Activated CD4-positive, alpha-beta T cell treated with anti-CD3 and anti-CD28 coated beads, Interleukin-2, amount 50 U/mL, for 1 hour (primary cell): Measurements from ENCODE around the gene AMDHD2.
A peak's percentile ranks its signal among the peaks of the same experiment; 100 is the strongest.
"Not testable (repeated sequence)": the region's sequence is repeated elsewhere in the genome, so short reads cannot be mapped to it uniquely, and the experiment has no call there.

Experiments used
- DNase-seq: peaks from one replicate; pipeline ENCODE4 v3.0.0-alpha.2; 2020

Gene AMDHD2

DNA sequence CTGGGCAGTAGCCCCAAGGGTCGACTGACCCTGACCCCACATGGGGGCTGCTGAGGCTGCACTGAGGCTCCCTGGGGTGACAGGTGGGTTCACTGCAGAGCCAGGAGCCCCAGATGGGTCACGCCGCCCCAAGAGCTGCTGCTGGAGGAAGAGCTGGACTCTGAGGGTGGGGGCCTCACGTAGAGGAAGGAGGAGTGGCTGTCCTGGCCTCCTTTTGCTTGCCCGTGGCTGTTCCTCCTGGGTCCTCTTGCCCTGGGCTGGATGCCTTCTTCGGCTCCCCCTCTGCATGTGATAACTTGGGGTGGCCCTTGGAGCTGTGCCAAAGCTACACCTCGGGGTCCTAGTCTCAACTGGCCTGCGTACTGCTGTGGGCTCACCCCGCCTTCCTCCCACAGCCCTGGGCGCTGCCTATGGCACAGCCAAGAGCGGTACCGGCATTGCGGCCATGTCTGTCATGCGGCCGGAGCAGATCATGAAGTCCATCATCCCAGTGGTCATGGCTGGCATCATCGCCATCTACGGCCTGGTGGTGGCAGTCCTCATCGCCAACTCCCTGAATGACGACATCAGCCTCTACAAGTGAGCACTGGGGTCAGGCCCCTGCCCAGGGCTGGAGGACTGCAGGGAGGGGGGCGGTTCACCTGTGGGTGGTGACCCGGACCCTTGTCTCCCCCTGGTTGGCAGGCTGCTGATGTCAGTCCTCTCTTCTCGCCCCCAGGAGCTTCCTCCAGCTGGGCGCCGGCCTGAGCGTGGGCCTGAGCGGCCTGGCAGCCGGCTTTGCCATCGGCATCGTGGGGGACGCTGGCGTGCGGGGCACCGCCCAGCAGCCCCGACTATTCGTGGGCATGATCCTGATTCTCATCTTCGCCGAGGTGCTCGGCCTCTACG, 1.1 kb upstream of the AMDHD2 start:
- no peak for DNase-seq

DNA sequence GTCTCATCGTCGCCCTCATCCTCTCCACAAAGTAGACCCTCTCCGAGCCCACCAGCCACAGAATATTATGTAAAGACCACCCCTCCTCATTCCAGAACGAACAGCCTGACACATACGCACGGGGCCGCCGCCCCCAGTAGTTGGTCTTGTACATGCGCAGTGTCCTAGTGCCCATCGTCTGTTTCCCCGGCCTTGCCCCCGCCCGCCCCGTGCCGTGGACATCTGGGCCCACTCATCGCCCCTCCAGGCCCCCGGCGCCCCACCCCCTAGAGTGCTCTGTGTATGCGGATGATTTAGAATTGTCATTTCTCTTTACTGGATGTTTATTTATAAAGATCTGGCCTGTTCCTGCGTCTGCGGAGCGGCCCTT, 475 bp upstream of the AMDHD2 start:
- no peak for DNase-seq

DNA sequence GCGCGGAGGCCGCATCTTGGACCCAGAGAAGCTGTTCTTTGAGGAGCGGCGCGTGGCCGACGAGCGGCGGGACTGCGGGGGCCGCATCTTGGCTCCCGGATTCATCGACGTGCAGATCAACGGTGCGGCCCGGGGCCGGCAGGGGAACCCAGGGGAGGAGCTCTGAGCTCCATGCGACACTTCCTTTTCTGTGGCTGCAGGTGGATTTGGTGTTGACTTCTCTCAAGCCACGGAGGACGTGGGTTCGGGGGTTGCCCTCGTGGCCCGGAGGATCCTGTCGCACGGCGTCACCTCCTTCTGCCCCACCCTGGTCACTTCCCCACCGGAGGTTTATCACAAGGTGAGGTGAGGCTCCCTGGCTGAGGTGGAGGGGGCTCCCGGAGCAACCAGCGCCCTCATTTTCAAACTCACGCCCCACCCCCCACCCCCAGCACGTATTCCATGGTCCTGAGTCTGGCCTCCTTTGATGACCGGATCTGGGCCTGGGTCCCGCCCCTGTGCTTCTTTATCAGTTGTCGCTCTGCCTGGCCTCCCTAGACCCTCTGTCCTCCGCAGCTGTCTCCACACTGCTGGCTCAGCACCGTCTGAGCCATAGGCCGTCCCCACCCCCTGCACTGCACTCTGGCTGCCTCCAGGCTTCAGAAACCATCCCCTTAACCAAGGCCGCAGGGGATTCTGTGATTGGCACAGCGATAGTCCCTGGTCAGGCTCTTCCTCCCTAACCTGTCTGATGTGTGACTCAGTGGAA, 787 bp downstream of the AMDHD2 start:
- peak; percentile 63 for DNase-seq

DNA sequence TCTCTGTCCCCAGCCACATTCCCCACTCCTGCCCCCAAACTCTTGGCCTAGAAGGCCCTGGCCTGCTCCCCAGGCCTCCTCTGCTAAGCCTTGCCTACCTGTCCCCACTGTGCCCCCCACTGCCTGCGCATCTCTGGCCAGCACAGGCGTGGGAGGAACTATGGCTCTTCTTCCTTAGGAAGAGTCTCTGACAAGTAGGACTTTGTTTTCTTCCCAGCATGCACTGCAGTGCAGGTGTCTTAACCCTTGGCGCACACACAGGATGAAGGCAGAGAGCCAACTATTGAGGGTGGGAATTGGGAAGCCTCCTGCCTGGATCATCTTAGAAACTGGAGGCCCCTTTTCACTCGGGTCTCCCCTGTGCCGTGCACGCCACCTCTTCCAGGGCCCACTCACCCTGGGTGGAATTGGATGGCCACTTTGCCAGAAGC, 3.6 kb downstream of the AMDHD2 start:
- no peak for DNase-seq

DNA sequence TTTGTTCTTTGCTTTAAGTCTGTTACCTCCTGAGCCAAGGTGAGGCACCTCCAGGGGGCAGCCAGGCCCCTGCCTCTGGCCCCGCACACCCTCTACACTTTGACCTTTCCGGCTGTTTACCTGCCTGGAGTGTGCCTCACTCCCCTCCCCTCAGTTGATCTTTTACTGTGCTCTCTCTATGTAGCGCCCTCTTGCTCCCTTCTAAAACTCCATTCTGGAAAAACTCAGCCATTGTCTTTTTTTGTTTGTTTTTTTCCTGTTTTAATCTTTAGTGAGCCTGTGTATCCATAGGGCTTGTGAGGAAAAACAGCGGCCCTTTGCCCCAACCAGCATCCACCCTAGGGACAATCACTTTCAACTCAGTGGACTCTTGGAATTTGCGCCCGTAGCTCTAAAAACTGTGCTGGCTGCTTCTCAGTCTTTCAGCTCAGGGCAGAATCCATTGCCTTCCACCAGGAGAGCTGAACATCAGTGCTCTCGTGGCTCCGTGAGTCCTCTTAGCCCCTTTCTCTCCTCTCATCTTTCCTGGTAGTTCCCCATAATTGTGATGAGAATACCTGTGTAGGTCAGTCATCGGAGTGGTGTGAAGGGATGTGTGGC, 4.3 kb downstream of the AMDHD2 start:
- DNase-seq: no peak

DNA sequence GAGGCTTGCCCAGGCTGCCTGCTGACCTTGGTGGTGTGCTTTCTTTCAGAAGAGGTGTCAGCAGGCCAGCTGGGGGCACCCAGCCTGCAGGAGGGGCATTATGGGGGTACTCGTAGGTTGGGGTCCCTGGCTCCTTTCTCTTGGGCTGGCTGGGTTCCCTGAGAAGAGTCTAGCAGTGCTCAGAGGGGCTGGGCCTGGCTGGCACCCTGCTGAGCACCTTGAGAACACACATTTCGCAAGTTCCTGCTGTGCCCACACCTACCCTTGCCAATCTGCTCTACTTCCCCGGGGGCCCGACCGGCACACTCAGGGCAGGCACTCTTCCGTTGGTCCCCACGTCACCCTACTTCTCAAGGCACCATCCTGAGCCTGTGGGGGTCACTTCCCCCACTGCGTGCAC, 6.0 kb downstream of the AMDHD2 start:
- no peak for DNase-seq

DNA sequence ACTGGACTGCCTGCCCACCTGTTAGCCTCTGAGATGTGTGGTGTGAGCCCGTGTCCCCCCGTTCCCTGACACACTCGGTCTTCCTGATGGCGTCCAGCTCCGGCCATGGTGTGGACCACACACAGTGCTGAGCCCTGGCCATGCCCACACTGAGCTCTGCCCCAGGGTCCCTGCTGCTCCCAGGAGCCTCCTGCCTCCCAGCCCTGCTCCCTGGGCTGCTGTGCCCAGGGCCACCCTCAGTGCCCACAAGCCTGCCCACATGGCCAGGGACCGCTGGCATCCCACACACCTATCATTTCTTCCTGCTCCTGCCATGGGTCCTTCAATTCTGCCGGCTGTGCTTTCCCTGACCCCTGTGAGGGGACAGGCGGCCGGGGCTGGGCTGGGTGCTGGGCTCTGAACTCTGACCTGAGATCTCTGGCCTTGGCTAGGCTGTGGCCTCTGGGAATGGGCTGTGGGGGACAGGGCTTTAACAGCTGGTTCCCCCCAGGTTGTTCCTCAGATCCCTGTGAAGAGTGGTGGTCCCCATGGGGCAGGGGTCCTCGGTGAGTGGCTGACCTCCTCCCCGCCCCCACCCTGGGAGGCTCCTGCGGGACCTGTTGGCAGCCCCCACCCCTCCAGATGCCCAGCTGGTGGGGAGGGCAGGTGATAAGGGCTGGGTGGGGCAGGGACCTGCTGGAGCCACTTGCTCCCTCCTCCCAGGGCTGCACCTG, 7.1 kb downstream of the AMDHD2 start:
- no peak for DNase-seq

DNA sequence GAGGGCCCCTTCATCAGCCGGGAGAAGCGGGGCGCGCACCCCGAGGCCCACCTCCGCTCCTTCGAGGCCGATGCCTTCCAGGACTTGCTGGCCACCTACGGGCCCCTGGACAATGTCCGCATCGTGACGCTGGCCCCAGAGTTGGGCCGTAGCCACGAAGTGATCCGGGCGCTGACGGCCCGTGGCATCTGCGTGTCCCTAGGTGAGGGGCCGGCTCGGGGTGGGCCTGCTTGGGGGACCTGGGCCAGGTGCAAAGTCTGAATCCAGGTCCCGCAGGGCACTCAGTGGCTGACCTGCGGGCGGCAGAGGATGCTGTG, 7.6 kb downstream of the AMDHD2 start:
- no peak for DNase-seq

DNA sequence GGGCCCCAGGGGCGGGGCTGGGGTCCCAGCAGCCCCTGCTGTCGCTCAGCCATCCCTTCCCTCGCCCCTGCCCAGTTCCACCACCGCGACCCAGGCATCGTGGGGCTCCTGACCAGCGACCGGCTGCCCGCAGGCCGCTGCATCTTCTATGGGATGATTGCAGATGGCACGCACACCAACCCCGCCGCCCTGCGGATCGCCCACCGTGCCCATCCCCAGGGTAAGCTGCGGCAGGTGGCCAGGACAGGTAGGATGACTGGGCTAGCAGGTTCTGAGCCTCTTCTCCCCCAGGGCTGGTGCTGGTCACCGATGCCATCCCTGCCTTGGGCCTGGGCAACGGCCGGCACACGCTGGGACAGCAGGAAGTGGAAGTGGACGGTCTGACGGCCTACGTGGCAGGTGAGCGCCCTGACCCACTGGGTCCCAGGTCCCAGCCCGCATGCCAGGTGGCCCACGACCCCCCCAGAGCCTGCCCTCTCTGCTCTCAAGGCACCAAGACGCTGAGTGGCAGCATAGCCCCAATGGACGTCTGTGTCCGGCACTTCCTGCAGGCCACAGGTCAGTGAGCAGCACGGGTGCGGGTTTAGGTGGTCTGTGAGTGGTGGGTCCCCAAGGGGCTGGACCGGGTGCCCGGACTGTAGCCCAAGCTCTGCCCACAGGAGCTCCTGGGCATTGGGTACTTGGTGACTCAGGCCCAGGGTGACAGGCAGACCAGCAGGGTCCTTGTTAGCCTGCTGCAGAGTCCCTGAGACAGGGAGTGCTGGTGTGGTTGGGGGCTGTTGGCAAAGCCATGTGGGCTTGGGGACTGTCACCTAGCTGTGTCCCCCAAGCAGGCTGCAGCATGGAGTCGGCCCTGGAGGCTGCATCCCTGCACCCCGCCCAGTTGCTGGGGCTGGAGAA, 8.2 kb downstream of the AMDHD2 start:
- DNase-seq: no peak

DNA sequence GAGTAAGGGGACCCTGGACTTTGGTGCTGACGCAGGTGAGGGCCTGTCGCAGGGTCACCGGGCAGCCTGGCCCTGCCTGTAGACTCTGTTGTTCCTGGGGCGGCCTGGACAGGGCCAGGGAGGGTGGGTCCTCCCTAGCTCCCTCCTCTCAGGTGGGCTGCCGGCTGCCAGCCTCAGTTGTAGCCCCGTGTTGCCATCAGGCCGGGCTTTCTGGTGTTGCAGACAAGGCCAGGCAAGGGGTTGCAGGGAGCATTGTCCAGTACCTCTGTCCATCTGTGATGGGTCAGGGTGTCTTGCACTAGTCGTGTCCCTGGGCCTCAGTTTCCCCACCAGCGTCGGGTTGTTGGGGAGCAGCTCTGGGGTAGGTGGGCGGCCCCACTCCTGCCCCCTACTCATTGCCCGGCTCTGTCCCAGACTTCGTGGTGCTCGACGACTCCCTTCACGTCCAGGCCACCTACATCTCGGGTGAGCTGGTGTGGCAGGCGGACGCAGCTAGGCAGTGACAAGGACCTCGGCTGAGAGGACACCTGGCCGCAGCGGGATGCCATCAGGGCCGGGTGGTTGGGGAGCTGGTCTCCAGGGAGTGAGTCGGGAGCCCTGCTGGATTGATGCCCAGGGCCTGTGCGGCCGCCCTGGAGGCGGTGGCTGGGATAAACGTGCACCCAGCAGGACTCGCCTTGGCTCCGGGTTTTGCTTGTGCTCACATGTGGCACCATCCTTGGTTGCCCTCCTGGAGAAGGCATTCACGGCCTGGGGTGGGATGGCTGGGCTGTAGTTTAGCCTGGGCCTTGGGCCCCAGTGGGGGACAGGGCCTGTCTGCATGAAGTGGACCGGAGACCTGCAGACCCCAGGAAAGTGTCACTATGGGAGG, 9.1 kb downstream of the AMDHD2 start:
- no peak for DNase-seq

DNA sequence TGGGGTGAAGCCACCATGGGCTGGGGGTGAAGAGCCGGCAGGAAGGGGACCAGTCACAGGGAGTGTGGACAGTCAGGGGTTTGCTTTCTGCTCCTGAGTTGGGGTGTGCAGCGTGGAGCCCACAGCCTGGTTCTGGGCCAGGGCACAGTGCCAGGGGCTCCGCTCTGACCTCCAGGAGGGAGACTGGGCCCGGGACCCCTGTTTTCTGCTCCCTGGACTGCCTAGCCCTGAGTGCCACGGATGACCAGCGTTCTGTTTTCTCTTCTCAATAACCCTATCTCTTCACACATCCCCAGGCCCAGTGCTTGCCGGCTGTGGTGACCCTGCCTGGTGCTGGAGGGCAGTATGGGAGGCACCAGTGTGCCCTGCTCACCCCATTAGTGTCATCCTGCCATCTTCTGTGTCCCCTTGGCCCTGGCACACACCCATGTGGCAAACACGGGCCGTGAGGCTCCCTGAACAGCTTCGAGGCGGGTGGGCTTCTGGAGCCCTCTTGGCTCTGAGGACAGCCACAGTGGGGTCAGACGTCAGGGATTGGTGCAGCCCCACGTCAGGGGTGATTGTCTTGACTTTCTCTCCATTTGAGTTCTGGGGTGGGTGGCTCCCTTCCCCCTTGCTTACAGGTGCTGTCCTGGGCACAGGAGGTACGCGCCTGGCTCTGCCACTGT, 9.9 kb downstream of the AMDHD2 start:
- DNase-seq: no peak

DNA sequence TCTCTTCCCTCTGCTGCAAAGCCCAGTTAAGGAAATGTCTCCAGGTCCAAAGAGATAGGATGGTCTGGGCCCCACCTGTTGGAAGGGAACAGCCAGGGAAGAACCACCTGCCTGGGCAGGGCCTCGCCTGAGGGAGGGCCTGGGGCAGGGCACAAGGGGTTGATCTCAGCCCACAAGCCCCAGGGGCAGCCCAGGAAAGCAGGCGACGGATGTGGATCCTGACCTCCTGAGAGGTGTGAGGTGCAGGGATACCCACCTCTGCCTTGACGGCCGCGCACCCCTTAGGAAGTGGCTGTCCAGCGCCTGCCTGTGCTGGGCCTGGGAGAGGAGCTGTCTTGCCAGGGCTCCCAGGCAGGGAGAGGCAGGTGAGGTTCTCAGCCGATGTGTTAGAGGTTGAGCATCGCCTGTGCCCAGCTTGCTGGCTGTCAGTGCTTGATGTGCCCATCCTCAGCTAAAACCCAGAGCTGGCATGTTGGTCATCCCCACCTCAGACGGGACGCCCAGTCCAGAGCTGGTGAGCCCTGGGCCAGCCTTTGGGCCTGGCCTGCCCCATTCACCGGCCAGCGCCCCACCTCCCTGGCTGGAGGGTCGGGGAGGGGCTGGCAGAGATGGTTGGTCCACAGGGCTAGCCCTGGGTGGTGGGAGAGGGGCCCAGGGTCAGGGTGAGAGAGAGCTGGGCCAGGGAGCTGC, 10.6 kb downstream of the AMDHD2 start:
- DNase-seq: no peak

DNA sequence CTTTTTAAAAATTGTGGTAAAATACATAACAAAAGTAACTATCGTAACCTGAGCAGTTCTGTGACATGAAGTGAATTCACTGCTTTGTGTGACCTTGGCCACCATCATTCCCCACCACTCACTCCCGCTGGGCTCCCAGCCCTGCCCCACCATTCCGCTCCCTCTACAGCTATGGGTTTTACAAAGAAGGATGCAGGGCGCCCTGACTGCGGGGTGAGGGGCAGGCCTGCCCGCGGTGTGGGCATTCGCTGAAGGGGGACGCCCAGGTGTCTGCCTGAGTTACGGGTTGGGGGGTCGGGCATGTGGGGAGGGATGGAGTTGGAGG, 11.2 kb downstream of the AMDHD2 start, which contains the start of gene CEMP1:
Gene CEMP1, minus strand, starts transcription at position 38 of the 325 bp plus-strand sequence. CDS start 335 bp downstream, outside the sequence.
- DNase-seq: no peak

DNA sequence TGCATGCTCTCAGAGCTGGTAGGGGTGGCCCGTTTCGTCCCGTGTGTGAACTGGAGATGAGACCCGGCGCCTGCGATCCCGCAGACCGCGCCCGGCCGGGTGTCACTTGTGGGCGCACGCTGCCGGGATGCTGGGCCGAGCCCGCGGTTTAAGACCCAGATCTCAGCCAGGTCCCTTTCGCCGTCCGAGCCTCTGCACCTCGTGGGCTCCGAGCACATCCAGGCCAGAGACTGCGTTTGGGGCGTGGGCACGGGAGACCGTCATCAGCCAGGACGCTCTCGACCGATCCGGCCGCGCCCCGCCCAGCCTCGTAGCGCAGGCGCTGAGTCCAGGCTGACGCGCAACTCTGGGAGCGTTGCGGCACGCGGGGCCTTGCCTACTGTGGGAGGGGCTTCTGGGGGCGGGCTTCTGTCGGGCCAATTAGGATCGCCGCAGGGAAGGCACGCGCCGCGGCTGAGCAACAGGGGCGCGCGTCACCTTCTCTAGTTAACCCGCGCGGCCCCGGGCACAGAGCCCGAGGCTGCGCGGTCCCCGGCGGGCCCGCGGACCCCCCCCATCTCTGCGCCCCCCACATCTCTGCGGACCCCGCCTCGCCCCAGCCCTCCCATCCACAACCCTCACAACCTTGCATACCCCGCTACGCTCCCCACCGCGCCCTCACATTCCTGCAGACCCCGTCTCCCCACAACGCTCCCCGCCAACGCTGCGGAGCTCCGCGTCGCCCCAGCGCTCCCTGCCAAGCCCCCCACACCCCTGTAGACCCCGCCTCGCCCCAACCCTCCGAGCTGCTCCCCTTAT, 11.7 kb downstream of the AMDHD2 start:
- peak; percentile 97 for DNase-seq

DNA sequence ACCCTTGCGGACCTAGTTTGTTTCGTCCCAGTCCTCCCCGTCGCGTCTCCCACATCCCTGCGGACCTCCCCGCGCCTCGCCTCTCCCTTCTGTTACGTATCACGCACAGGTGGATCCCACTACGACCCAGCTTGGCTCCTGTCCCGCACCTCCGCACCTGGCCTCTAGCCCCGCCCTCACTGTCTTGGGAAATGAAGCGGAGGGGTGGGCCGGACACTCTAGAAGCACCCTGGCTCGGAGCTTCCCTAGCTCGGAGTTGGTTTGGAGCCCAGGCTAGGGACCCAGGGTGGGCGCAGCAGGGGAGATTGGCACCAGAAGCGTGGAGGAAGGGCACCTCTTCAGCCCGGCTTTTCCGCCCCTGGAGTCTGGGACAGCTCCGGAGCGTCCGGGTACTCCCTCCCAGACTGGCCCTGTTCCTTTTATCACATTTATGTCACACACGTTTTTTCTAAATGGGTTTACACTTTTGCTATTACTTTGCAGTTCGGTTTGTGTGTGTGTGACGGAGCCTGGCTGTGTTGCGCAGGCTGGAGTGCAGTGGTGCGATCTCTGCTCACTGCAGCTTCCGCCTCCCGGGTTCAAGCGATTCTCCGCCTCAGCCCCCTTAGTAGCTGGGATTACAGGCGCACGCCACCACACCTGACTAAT, 12.4 kb downstream of the AMDHD2 start:
- DNase-seq: peak; percentile 56

DNA sequence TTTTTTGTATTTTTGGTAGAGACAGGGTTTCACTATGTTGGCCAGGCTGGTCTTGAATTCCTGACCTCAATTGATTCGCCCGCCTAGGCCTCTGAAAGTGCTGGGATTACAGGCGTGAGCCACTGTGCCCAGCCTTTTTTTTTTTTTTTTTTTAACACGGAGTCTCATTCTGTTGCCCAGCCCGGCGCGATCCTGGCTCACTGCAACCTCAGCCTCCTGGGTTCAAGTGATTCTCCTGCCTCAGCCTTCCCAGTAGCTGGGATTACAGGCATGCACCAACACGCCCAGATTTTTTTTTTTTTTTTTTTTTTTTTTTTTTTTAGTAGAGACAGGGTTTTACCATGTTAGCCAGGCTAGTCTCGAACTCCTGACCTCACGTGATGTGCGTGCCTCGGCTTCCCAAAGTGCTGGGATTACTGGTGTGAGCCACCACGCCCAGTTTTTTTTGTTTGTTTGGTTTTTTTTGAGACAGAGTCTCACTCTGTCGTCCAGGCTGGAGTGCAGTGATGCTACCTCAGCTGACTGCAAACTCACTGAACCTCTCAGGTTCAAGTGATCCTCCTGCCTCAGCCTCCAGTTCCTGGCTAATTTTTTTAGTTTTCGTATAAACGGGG, 13.1 kb downstream of the AMDHD2 start:
- not testable (repeated sequence) for DNase-seq

DNA sequence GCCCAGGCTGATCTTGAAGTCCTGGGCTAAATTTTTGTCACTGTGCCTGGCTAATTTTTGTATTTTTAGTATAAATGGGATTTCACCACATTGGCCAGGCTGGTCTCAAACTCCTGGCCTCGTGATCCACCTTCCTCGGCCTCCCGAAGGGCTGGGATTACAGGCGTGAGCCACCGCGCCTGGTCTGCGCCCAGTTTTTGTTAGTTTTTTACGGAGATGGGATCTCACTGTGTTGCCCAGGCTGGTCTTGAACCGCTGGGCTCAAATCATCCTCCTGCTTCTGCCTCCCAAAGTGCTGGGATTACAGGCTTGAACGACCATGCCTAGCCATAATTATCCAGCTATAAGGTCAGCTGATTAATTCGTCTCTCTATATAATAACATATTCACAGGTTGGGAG, 13.7 kb downstream of the AMDHD2 start:
- no peak for DNase-seq

DNA sequence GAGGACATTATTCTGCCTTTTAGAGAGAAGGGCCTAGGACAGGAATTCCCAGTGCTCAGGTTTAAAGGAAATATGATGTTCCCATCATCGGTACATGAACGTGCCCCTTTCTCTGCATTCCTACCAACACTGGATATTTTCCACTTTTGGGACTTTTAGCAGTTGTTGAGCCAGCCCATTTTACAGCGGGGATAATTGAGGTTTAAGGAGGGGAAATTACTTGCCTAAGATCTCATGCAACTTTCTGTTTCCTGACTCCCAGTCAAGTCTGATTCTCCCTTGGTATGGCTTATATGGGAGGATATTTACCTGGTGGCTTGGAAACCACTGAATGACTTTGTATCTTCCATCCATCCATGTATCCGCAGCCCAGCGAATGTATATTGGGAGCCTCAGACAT, 14.2 kb downstream of the AMDHD2 start:
- not testable (repeated sequence) for DNase-seq
